ENCODE measurements around the gene CDCA5.

Gene CDCA5, protein sequence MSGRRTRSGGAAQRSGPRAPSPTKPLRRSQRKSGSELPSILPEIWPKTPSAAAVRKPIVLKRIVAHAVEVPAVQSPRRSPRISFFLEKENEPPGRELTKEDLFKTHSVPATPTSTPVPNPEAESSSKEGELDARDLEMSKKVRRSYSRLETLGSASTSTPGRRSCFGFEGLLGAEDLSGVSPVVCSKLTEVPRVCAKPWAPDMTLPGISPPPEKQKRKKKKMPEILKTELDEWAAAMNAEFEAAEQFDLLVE

GRCh38 chr11:65083834-65084597 is at the start of gene CDCA5, which contains the start of gene ZFPL1:
Gene CDCA5, minus strand, starts transcription at chr11:65084040. Its CDS starts 62 bp downstream, at chr11:65083978.
Gene ZFPL1, plus strand, starts transcription at chr11:65084222. Its CDS starts 477 bp downstream, at chr11:65084699.
- peak within 1 kb of the TSS; percentile 99 for H3K9ac ChIP-seq (ENCODE audit: low read depth, low read length)
- peak within 1 kb of the TSS; percentile 86 for H3K27ac ChIP-seq (ENCODE audit: low read length)
- peaks cover 64% of the 10 kb centered on the region for H3K36me3 ChIP-seq (ENCODE audit: insufficient read depth, low read depth, low read length)
- H3K9me3 ChIP-seq (ENCODE audit: insufficient read depth, low read depth, low read length) = no peaks in the 10 kb centered on the region
- no peaks in the 10 kb centered on the region for H3K27me3 ChIP-seq (ENCODE audit: insufficient read depth, low read length)
- H3K4me3 ChIP-seq (ENCODE audit: low read length) = peak within 1 kb of the TSS; percentile 97
- H3K4me1 ChIP-seq (ENCODE audit: insufficient read depth, low read length) = peaks cover 10% of the 10 kb centered on the region

DNA sequence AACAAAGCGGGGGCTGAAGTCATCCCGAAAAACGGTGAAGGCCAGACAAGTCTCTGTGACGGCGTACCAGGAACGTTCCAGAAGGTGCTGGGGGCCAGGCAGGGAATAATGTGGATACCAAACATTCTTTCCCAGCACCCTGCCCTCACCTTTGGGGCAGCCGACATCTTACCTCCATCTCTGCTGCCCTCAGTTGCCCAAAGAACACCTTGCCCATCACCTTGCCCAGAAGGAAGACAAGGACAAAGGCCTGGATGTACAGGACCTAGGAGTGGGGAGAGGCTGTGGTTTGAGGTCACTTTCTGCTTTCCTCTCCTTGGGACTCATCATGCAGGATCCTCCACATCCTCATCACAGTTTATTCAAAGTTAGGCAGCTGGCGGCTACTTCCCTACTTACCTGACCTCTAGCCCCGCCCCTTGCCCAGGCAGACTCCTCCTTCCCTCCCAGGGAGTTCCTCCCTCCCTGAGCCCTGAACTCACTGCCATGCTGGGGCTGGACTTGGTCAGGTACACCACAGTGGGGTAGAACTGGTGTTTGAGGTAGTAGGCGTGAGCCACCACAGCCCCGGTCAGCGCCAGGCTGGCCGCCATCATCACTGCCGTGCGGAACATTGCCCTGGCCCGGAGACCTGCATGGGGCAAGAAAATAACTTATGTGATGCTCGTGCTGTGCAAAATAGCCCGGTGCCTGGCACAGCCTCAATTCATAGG is 49.3 kb upstream of the CDCA5 start:
- Histone ChIP-seq H3K9me3 (ENCODE audit: insufficient read depth, low read depth, low read length) (no peaks in the 10 kb centered on the region), H3K4me1 (ENCODE audit: insufficient read depth, low read length) (no peaks in the 10 kb centered on the region), H3K9ac (ENCODE audit: low read depth, low read length) (peak overlapping the region; percentile 87; the same call in 1 of the 2 replicates), H3K27me3 (ENCODE audit: insufficient read depth, low read length) (no peaks in the 10 kb centered on the region), H3K4me3 (ENCODE audit: low read length) (peak overlapping the region; percentile 88), H3K27ac (ENCODE audit: low read length) (no peak overlapping the region), H3K36me3 (ENCODE audit: insufficient read depth, low read depth, low read length) (peaks cover 44% of the 10 kb centered on the region)

- H3K4me3 ChIP-seq (ENCODE audit: low read length) = no peak overlapping the region; the same call in 1 of the 2 replicates
- peaks cover 52% of the 10 kb centered on the region for H3K36me3 ChIP-seq (ENCODE audit: insufficient read depth, low read depth, low read length)
- H3K4me1 ChIP-seq (ENCODE audit: insufficient read depth, low read length) = no peaks in the 10 kb centered on the region
- H3K27me3 ChIP-seq (ENCODE audit: insufficient read depth, low read length) = no peaks in the 10 kb centered on the region
- H3K27ac ChIP-seq (ENCODE audit: low read length) = no peak overlapping the region
- no peak overlapping the region for H3K9ac ChIP-seq (ENCODE audit: low read depth, low read length)
- H3K9me3 ChIP-seq (ENCODE audit: insufficient read depth, low read depth, low read length) = no peaks in the 10 kb centered on the region
Measured at GRCh38 chr11:65132238-65132987, 48.6 kb upstream of the CDCA5 start.

DNA sequence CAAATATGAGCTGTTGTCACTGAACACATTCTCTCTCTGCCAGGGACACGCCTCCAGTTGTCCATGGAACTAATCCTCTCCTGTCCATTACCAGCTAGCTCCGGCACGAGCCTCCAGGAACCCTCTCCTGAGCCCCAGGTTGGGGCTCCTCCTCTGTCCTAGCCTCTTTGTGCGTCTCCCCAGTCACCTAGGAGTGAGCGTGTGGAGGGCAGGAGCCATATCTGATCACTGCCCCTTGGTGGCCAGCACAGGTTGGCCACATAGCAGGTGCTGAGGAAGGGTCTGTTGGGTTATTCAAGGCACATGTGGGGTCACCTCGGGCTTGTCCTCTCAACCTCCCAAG is 48.0 kb upstream of the CDCA5 start:
- H3K36me3 ChIP-seq (ENCODE audit: insufficient read depth, low read depth, low read length) = peaks cover 57% of the 10 kb centered on the region
- no peaks in the 10 kb centered on the region for H3K27me3 ChIP-seq (ENCODE audit: insufficient read depth, low read length)
- no peaks in the 10 kb centered on the region for H3K4me1 ChIP-seq (ENCODE audit: insufficient read depth, low read length)
- H3K9ac ChIP-seq (ENCODE audit: low read depth, low read length) = no peak overlapping the region
- H3K9me3 ChIP-seq (ENCODE audit: insufficient read depth, low read depth, low read length) = no peaks in the 10 kb centered on the region
- H3K4me3 ChIP-seq (ENCODE audit: low read length) = no peak overlapping the region
- H3K27ac ChIP-seq (ENCODE audit: low read length) = no peak overlapping the region

- no peak overlapping the region for H3K9ac ChIP-seq (ENCODE audit: low read depth, low read length)
- H3K4me1 ChIP-seq (ENCODE audit: insufficient read depth, low read length) = no peaks in the 10 kb centered on the region
- no peaks in the 10 kb centered on the region for H3K27me3 ChIP-seq (ENCODE audit: insufficient read depth, low read length)
- H3K36me3 ChIP-seq (ENCODE audit: insufficient read depth, low read depth, low read length) = peaks cover 62% of the 10 kb centered on the region
- H3K9me3 ChIP-seq (ENCODE audit: insufficient read depth, low read depth, low read length) = no peaks in the 10 kb centered on the region
- H3K27ac ChIP-seq (ENCODE audit: low read length) = no peak overlapping the region
- no peak overlapping the region for H3K4me3 ChIP-seq (ENCODE audit: low read length)
Measured at GRCh38 chr11:65131417-65131776, 47.6 kb upstream of the CDCA5 start.

GRCh38 chr11:65130631-65131416 is 47.0 kb upstream of the CDCA5 start:
- no peaks in the 10 kb centered on the region for H3K27me3 ChIP-seq (ENCODE audit: insufficient read depth, low read length)
- H3K9ac ChIP-seq (ENCODE audit: low read depth, low read length) = no peak overlapping the region
- peaks cover 68% of the 10 kb centered on the region for H3K36me3 ChIP-seq (ENCODE audit: insufficient read depth, low read depth, low read length)
- H3K4me1 ChIP-seq (ENCODE audit: insufficient read depth, low read length) = no peaks in the 10 kb centered on the region
- no peak overlapping the region for H3K4me3 ChIP-seq (ENCODE audit: low read length)
- H3K27ac ChIP-seq (ENCODE audit: low read length) = no peak overlapping the region
- H3K9me3 ChIP-seq (ENCODE audit: insufficient read depth, low read depth, low read length) = no peaks in the 10 kb centered on the region

DNA sequence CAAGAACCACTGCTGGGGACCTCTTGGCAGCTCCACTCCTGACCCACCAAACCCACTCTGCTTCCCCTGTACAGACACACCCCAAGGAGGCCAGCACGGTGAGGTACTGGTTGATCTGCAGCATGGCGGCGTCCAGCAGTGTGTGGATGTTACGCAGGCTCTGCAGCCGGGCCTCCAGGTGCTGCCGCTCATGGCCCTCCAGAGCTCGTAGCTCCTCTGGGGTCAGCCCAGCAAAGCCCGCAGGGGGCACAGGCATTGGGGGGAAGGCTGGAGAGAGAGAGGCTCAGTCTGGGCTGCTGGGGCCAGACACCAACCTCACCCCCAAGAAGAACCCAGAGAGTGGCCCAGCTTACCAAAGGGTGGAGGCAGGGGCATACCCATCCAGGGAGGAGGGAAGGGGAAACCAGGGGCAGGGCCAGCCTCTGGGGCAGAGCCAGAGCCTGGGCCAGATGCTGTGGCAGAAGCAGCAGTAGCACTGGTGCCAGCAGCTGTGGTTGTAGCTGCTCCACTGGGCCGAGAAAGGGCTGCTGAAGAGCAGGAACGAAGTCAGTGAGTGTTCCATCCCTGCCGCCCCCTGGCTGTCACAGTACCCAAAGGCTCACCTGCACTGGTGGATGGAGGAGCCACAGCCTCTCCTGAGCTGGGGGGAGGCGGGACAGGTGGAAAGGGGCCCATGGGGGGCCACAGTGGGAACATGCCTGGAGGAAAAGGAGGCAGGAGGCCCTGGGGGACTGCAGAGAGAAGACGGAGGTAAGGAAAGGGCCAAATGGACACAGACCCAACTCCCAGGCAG is 46.0 kb upstream of the CDCA5 start:
- Histone ChIP-seq H3K36me3 (ENCODE audit: insufficient read depth, low read depth, low read length) (peaks cover 77% of the 10 kb centered on the region), H3K4me1 (ENCODE audit: insufficient read depth, low read length) (no peaks in the 10 kb centered on the region), H3K27me3 (ENCODE audit: insufficient read depth, low read length) (no peaks in the 10 kb centered on the region), H3K9ac (ENCODE audit: low read depth, low read length) (no peak overlapping the region), H3K9me3 (ENCODE audit: insufficient read depth, low read depth, low read length) (no peaks in the 10 kb centered on the region), H3K4me3 (ENCODE audit: low read length) (no peak overlapping the region), H3K27ac (ENCODE audit: low read length) (no peak overlapping the region)

DNA sequence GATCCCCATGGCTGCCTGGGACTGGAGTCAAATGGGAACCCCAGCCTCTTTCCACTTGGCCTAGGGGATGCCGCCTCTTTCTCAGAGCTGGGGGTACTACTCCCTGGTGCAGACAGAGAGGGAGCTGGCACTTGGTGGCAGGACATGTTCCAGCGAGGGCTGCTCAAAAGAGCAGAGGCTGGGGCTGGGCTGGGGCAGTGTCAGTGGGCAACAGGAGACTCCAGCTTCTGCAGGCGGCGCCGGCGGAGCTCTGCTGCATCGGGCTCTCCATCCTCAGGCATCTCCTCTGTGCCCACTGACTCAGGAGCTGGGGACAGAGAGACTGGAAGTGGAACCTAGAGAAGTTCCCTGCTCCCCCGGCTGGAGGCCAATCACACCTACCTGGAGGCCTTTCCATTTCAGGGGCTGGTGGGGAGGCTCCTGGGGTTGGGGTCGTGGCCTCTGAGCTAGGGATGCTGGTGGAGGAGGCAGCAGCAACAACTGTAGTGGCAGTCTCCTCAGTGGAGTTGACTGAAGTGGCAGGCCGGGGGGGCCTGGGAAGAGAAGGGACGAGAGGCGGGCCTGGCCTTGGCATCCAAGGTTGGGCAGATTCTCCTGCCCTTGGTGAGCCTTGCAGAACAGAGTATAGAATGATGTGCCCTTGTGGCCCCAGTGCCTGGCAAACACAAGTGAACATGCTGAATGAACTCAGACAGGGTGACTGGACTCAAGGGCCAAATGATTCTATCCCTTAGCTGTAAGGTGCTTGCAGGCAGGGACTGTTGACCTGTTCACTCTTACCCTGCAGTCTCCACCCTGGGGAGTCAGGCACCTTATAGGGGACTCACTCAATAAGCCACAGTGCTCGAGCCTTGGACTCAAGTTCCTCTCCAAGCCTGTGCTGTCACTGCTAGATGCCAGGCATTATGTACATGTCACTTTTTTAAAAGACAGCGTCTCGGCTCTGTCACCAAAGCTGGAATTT is 44.6 kb upstream of the CDCA5 start:
- H3K4me1 ChIP-seq (ENCODE audit: insufficient read depth, low read length) = no peaks in the 10 kb centered on the region
- H3K27me3 ChIP-seq (ENCODE audit: insufficient read depth, low read length) = no peaks in the 10 kb centered on the region
- H3K4me3 ChIP-seq (ENCODE audit: low read length) = no peak overlapping the region
- peaks cover 89% of the 10 kb centered on the region for H3K36me3 ChIP-seq (ENCODE audit: insufficient read depth, low read depth, low read length)
- H3K9me3 ChIP-seq (ENCODE audit: insufficient read depth, low read depth, low read length) = no peaks in the 10 kb centered on the region
- no peak overlapping the region for H3K27ac ChIP-seq (ENCODE audit: low read length)
- H3K9ac ChIP-seq (ENCODE audit: low read depth, low read length) = no peak overlapping the region

DNA sequence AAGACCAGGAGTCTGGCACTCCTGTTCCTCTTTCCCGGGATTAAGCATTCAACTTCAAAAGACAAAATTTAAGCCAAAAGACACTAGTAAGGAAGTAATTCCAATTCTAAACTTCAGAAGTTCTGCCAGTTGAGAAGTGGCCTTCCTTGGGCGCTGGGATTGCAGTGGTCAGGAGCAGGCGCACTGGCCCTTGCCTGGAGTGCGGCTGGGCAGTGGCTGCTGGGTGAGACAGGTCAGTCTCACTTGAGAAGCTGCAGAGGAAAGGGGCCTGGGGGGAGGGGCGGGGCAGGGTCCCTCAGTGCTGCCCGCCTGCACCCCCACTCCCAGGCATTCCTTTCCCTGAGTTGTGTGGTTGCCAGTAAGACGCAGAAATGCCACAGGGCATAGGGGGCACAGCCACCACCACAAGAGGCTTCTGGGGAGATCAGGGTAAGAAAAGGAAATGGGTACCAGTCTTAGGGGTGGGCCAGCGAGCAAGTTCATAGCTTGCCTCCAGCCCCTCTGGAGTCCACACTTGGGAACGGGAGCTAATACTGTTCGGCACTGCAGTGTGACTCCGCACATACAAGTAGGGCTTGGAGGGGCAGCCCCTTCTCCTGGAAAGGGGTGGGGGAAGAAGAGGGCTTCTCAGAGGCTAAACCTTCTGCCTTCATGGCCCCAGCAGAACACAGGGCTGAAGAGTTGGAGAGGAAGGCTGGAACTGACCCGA is 43.8 kb upstream of the CDCA5 start:
- H3K9ac ChIP-seq (ENCODE audit: low read depth, low read length) = no peak overlapping the region
- no peaks in the 10 kb centered on the region for H3K4me1 ChIP-seq (ENCODE audit: insufficient read depth, low read length)
- no peak overlapping the region for H3K27ac ChIP-seq (ENCODE audit: low read length)
- H3K36me3 ChIP-seq (ENCODE audit: insufficient read depth, low read depth, low read length) = peaks cover 86% of the 10 kb centered on the region
- no peaks in the 10 kb centered on the region for H3K9me3 ChIP-seq (ENCODE audit: insufficient read depth, low read depth, low read length)
- no peak overlapping the region for H3K4me3 ChIP-seq (ENCODE audit: low read length)
- H3K27me3 ChIP-seq (ENCODE audit: insufficient read depth, low read length) = no peaks in the 10 kb centered on the region

Data from iPS-20b (cell line).